SU-DHL-6 (cell line): ENCODE data around the gene EFNA4.

Experiments used
- EZH2phosphoT487 ChIP-seq: fragments of 200-600 bp; sonication (generic), shearing (Covaris generic); conservative IDR thresholded peaks from 2 replicates; pipeline ENCODE4 v1.6.1; 2018; ENCODE audit warnings: mild to moderate bottlenecking, antibody characterized with exemption, low read length, moderate library complexity, mixed read lengths
- TF ChIP-seq, protein P1 (sequence below): fragments of 200-600 bp; sonication (generic); IDR thresholded peaks from one replicate; pipeline ENCODE4 v1.5.1; 2017; ENCODE audit warnings: antibody characterized with exemption, mild to moderate bottlenecking, low read length, moderate library complexity; ENCODE audit not compliant: insufficient read depth, poor library complexity, severe bottlenecking

DNA sequence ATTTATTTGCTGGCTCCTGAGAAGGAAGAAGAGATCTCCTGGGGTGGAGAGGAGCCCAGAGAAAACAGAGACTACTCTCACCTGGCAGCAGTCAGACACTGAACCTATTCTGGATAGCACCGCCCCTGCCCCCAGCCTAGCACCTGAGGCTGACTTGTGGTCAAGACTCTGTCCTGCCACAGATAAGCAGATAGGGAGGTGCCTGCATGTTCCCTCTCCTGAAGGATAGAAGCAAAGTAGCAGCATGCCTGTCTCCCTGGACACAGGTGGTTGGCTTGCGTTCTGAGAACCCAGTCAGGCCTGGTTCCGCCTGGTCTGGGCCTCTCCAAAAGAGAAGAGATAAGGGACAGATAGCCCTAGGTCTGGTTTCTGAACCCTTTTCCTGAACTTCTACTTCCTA is 13.8 kb downstream of the EFNA4 start:
- TF ChIP-seq, protein P1, sequence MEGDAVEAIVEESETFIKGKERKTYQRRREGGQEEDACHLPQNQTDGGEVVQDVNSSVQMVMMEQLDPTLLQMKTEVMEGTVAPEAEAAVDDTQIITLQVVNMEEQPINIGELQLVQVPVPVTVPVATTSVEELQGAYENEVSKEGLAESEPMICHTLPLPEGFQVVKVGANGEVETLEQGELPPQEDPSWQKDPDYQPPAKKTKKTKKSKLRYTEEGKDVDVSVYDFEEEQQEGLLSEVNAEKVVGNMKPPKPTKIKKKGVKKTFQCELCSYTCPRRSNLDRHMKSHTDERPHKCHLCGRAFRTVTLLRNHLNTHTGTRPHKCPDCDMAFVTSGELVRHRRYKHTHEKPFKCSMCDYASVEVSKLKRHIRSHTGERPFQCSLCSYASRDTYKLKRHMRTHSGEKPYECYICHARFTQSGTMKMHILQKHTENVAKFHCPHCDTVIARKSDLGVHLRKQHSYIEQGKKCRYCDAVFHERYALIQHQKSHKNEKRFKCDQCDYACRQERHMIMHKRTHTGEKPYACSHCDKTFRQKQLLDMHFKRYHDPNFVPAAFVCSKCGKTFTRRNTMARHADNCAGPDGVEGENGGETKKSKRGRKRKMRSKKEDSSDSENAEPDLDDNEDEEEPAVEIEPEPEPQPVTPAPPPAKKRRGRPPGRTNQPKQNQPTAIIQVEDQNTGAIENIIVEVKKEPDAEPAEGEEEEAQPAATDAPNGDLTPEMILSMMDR, result no peak
- no peak for TF ChIP-seq EZH2phosphoT487
